HCT116 (cell line): Measurements from ENCODE around the gene PAQR6.

Source experiments
- CTCF ChIP-seq, 3 experiments: fragments of 200-600 bp in 1 of 3; sonication (generic) in 1 of 3; IDR thresholded peaks in 2 of 3; conservative IDR thresholded peaks in 1 of 3; 2 replicates each; pipeline ENCODE4 v1.5.1; 2012 to 2017; ENCODE audit warnings: low read depth in 2 of 3, low read length in 2 of 3, antibody characterized with exemption in 1 of 3, borderline replicate concordance in 1 of 3, control low read depth in 1 of 3, mild to moderate bottlenecking in 1 of 3, mixed read lengths in 1 of 3, mixed run types in 1 of 3, moderate library complexity in 1 of 3; ENCODE audit not compliant: insufficient read depth in 1 of 3
- ELF1 ChIP-seq: IDR thresholded peaks from 2 replicates; pipeline ENCODE4 v1.6.1; 2012; ENCODE audit warnings: low read depth, borderline replicate concordance
- EZH2 ChIP-seq: fragments of 200-600 bp; sonication (generic); IDR thresholded peaks from 2 replicates; pipeline ENCODE4 v1.6.1; 2017; ENCODE audit warnings: antibody characterized with exemption, mixed run types
- POLR2AphosphoS5 ChIP-seq: IDR thresholded peaks from 2 replicates; pipeline ENCODE4 v1.6.1; 2011; ENCODE audit warnings: mild to moderate bottlenecking, low read depth, low read length, moderate library complexity
- REST ChIP-seq: IDR thresholded peaks from 2 replicates; pipeline ENCODE4 v1.6.1; 2012; ENCODE audit warnings: low read depth

GRCh38 chr1:156276532-156276931 is 28.7 kb upstream of the PAQR6 start:
- no peak for TF ChIP-seq CTCF (IDR thresholded peaks at IDR 0.05 in 2 of 3, conservative IDR thresholded peaks at IDR 0.05 in 1 of 3; ENCODE audit: borderline replicate concordance in 1 of 3, insufficient read depth in 1 of 3, low read depth in 2 of 3, low read length in 2 of 3)
- TF ChIP-seq EZH2: no peak
- no peak for TF ChIP-seq ELF1
- no peak for TF ChIP-seq REST
- TF ChIP-seq POLR2AphosphoS5: no peak
